Stomach (tissue), 4 donors: ENCODE measurements around the gene TIMM8A.

Experiments
- POLR2A ChIP-seq, 4 donors: fragments of 450-650 bp; IDR thresholded peaks; one replicate each; pipeline ENCODE4 v1.6.1; 2016; ENCODE audit warnings: antibody characterized with exemption in 4 of 4, control low read depth in 2 of 4, mild to moderate bottlenecking in 1 of 4, moderate library complexity in 1 of 4
- TF ChIP-seq, protein P1 (sequence below), 7 experiments: fragments of 450-650 bp in 4 of 7; fragments of 200-600 bp in 3 of 7; sonication (generic) in 3 of 7; IDR thresholded peaks; one replicate each; pipeline ENCODE4 v1.5.1; 2016 to 2019; ENCODE audit warnings: antibody characterized with exemption in 7 of 7, control low read depth in 2 of 7, mild to moderate bottlenecking in 1 of 7

DNA sequence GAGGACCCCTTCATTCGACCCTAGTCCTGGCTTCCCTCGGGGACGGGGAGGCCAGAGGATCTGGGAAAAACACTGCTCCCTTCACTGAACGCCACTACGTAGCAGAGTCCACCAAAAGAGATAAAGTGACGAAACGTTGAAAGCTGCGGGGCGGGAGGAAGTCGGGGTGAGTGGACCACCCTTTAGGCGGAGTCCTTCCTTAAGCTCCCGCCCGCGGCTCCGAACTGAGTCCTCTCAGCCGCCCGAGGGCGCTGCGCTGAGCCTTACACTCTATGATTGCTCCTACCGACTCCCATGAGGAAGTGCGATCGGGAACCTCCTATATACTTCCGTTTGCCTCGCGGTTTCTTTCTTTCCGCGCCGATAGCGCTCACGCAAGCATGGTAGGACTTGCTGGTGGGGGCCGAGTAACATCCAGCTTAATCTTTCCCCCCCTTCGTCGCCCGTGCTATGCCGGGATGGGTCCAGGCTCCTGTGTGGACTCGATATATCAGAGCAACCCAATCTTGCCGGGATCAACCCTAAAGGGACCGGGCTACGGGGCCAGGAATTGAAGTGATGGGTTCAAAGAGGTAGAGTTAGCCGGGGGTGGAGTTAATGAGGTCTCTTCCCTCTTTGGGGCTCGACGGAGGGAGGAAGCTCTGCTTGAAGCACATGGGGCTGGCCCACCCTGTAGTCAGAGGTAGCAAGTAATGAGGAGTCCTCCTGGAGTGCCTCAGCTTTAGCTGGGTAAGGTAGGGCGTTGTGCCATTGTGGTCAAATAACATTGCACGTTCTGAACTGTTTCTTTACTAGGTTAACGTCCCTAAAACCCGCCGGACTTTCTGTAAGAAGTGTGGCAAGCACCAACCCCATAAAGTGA is 42.4 kb upstream of the TIMM8A start, which contains the start of gene RPL36A:
- TF ChIP-seq, protein P1, sequence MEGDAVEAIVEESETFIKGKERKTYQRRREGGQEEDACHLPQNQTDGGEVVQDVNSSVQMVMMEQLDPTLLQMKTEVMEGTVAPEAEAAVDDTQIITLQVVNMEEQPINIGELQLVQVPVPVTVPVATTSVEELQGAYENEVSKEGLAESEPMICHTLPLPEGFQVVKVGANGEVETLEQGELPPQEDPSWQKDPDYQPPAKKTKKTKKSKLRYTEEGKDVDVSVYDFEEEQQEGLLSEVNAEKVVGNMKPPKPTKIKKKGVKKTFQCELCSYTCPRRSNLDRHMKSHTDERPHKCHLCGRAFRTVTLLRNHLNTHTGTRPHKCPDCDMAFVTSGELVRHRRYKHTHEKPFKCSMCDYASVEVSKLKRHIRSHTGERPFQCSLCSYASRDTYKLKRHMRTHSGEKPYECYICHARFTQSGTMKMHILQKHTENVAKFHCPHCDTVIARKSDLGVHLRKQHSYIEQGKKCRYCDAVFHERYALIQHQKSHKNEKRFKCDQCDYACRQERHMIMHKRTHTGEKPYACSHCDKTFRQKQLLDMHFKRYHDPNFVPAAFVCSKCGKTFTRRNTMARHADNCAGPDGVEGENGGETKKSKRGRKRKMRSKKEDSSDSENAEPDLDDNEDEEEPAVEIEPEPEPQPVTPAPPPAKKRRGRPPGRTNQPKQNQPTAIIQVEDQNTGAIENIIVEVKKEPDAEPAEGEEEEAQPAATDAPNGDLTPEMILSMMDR (IDR thresholded peaks at IDR 0.05) = peak in 5 of 7 experiments; percentile 33 to 61 (median 55)
- TF ChIP-seq POLR2A (IDR thresholded peaks at IDR 0.05) = peak in 2 of 4 donors; percentile 42 to 51
